Smooth muscle cell (in vitro differentiated cells): ENCODE measurements around the gene NMRK2. TPM values are rescaled to one million over a fixed set of nuclear protein-coding genes. Genes with fewer than 3 reads are reported as not detected.
"Not testable (repeated sequence)": the region's sequence is repeated elsewhere in the genome, so short reads cannot be mapped to it uniquely, and the experiment has no call there.

Experiments used
- DNase-seq: peaks from one replicate; lab custom pipeline; 2025; ENCODE audit not compliant: unreplicated experiment; lab: John Stamatoyannopoulos, UW
- H2AFZ ChIP-seq: fragments of 200-600 bp; sonication (generic); 2 replicates; pipeline ENCODE4 v1.6.0; 2016; ENCODE audit warnings: antibody characterized with exemption, low read depth, mild to moderate bottlenecking
- H3F3A ChIP-seq: fragments of 200-600 bp; sonication (generic); 2 replicates; pipeline ENCODE4 v1.6.0; 2017; ENCODE audit warnings: antibody characterized with exemption, low read depth
- H3K27ac ChIP-seq: fragments of 200-600 bp; sonication (generic); 2 replicates; pipeline ENCODE4 v1.5.1; 2016; ENCODE audit warnings: low read depth, mild to moderate bottlenecking
- H3K27me3 ChIP-seq: fragments of 200-600 bp; sonication (generic); 2 replicates; pipeline ENCODE4 v1.6.1; 2016; ENCODE audit warnings: low read depth, mild to moderate bottlenecking
- H3K36me3 ChIP-seq: fragments of 200-600 bp; sonication (generic); 2 replicates; pipeline ENCODE4 v1.5.1; 2016; ENCODE audit warnings: low read depth
- H3K4me1 ChIP-seq: fragments of 200-600 bp; sonication (generic); 2 replicates; pipeline ENCODE4 v1.5.1; 2016; ENCODE audit warnings: low read depth
- H3K4me2 ChIP-seq: fragments of 200-600 bp; sonication (generic); 2 replicates; pipeline ENCODE4 v1.6.0; 2016; ENCODE audit warnings: mild to moderate bottlenecking
- H3K4me3 ChIP-seq: fragments of 200-600 bp; sonication (generic); 2 replicates; pipeline ENCODE4 v1.5.1; 2016; ENCODE audit warnings: mild to moderate bottlenecking
- H3K79me2 ChIP-seq: fragments of 200-600 bp; sonication (generic); 2 replicates; pipeline ENCODE4 v1.6.0; 2016; ENCODE audit warnings: low read depth, mild to moderate bottlenecking
- H3K9ac ChIP-seq: fragments of 200-600 bp; sonication (generic); 2 replicates; pipeline ENCODE4 v1.6.0; 2016; ENCODE audit warnings: low read depth
- H3K9me3 ChIP-seq: fragments of 200-600 bp; sonication (generic); replicated peaks from 2 replicates; pipeline ENCODE4 v1.5.1; 2016; ENCODE audit warnings: low read depth
- H4K20me1 ChIP-seq: fragments of 200-600 bp; sonication (generic); 2 replicates; pipeline ENCODE4 v1.6.0; 2016; ENCODE audit warnings: low read depth
- CTCF ChIP-seq: fragments of 200-600 bp; sonication (generic); IDR thresholded peaks from 2 replicates; pipeline ENCODE4 v1.5.1; 2017; ENCODE audit warnings: borderline replicate concordance, mild to moderate bottlenecking, antibody characterized with exemption; ENCODE audit not compliant: insufficient read depth, poor library complexity, severe bottlenecking
- WGBS: methylation state at CpG from one replicate; pipeline ENCODE4 v1.1.7; 2016; ENCODE audit warnings: low lambda C conversion rate; 5-methylcytosine and 5-hydroxymethylcytosine counted together
- polyA plus RNA-seq: library from polyadenylated mRNA; unstranded; fragments of >200 nt; fragmentation: Nextera tagmentation; extraction: Ambion mirVana; gene quantifications from 2 replicates; pipeline ENCODE4 v1.2.1, GENCODE V29; 2016
- total RNA-seq: library from RNA; depleted of rRNA; stranded (reverse); fragments of >200 nt; gene quantifications from 2 replicates; pipeline ENCODE4 v1.2.3, GENCODE V29; 2014

The NMRK2 gene
- total and polyA plus RNA-seq, 2 experiments from 2014 or later = not detected

- Histone ChIP-seq H3K9me3 (no peaks in the 10 kb centered on the region), H3K4me3 (no peak overlapping the region), H2AFZ (no peak overlapping the region), H3K4me1 (no peaks in the 10 kb centered on the region), H3F3A (no peaks in the 10 kb centered on the region), H3K79me2 (peaks cover under 1% of the 10 kb centered on the region), H3K27ac (no peak overlapping the region), H4K20me1 (peaks cover 61% of the 10 kb centered on the region), H3K36me3 (no peaks in the 10 kb centered on the region), H3K4me2 (no peak overlapping the region), H3K9ac (no peak overlapping the region), H3K27me3 (no peaks in the 10 kb centered on the region)
- TF ChIP-seq CTCF = no peak
- no peak for DNase-seq
- 88% methylated on average over 41 of the region's 41 CpGs for WGBS
Observed at GRCh38 chr19:3950871-3951861, 18.3 kb downstream of the NMRK2 start.

GRCh38 chr19:3952755-3953276, 19.9 kb downstream of the NMRK2 start:
- H3K9me3 ChIP-seq, H3F3A ChIP-seq, H3K27ac ChIP-seq, H3K27me3 ChIP-seq, H3K4me2 ChIP-seq, H3K36me3 ChIP-seq, H3K4me3 ChIP-seq, DNase-seq, H2AFZ ChIP-seq, H3K9ac ChIP-seq, H3K79me2 ChIP-seq, H3K4me1 ChIP-seq: not testable (repeated sequence)
- H4K20me1 ChIP-seq = peaks cover 77% of the 10 kb centered on the region
- 90% methylated on average over 9 of the region's 9 CpGs for WGBS

GRCh38 chr19:3954107-3954506, 21.2 kb downstream of the NMRK2 start:
- H3K4me2 ChIP-seq = no peak overlapping the region
- DNase-seq = no peak
- WGBS = 93% methylated on average over 12 of the region's 12 CpGs
- no peaks in the 10 kb centered on the region for H3K36me3 ChIP-seq
- H3K27me3 ChIP-seq = no peaks in the 10 kb centered on the region
- peaks cover 90% of the 10 kb centered on the region for H4K20me1 ChIP-seq
- H3K79me2 ChIP-seq = peaks cover 10% of the 10 kb centered on the region
- H3K9me3 ChIP-seq = no peaks in the 10 kb centered on the region
- no peaks in the 10 kb centered on the region for H3K4me1 ChIP-seq
- no peak overlapping the region for H3K4me3 ChIP-seq
- no peak overlapping the region for H3K9ac ChIP-seq
- H3K27ac ChIP-seq = no peak overlapping the region
- no peak overlapping the region for H2AFZ ChIP-seq
- H3F3A ChIP-seq = peaks cover 6% of the 10 kb centered on the region
- no peak for TF ChIP-seq CTCF

GRCh38 chr19:3955276-3955675, 22.4 kb downstream of the NMRK2 start:
- H3K4me3 ChIP-seq, H3K9ac ChIP-seq, H3K9me3 ChIP-seq, H2AFZ ChIP-seq, H3F3A ChIP-seq, H3K36me3 ChIP-seq, H3K27ac ChIP-seq, H3K4me2 ChIP-seq, DNase-seq, H3K4me1 ChIP-seq, H3K27me3 ChIP-seq: not testable (repeated sequence)
- WGBS = 84% methylated on average over 13 of the region's 13 CpGs
- H4K20me1 ChIP-seq = peaks cover 95% of the 10 kb centered on the region
- peaks cover 10% of the 10 kb centered on the region for H3K79me2 ChIP-seq
